ENCODE data around the gene TRIM74.

- TF ChIP-seq PRDM10 (IDR thresholded peaks at IDR 0.05; ENCODE audit: partially characterized antibody) (no peak), ZNF589 (CRISPR knock-in tag; IDR thresholded peaks at IDR 0.05; ENCODE audit: low read depth) (no peak), IRF1 (CRISPR knock-in tag; IDR thresholded peaks at IDR 0.05; ENCODE audit: borderline replicate concordance) (no peak), GTF3C2 (IDR thresholded peaks at IDR 0.05; ENCODE audit: borderline replicate concordance, extremely low read depth, insufficient read length) (no peak), MAX (CRISPR knock-in tag; IDR thresholded peaks at IDR 0.05) (no peak), E2F4 (CRISPR knock-in tag; IDR thresholded peaks at IDR 0.05; ENCODE audit: low read depth) (no peak), CTCF (IDR thresholded peaks at IDR 0.05 in 2 of 3, conservative IDR thresholded peaks at IDR 0.05 in 1 of 3; ENCODE audit: insufficient read depth in 2 of 3, low read depth in 1 of 3, low read length in 3 of 3) (no peak), BCLAF1 (IDR thresholded peaks at IDR 0.05; ENCODE audit: borderline replicate concordance in 1 of 2, control insufficient read depth in 1 of 2, low read depth in 2 of 2, low read length in 1 of 2) (no peak), ZNF224 (CRISPR knock-in tag; IDR thresholded peaks at IDR 0.05) (no peak)
These were observed 44.9 kb downstream of the TRIM74 start for GRCh38 chr7:72924386-72924732.

Data from K562 (cell line).